Neutrophil (primary cell): ENCODE results near the gene FGF14.

Source experiments
- H3K27ac ChIP-seq: fragments of 200-600 bp; sonication (generic); 2 replicates; pipeline ENCODE4 v1.5.1; 2016; ENCODE audit warnings: mild to moderate bottlenecking, moderate library complexity
- H3K27me3 ChIP-seq: fragments of 200-600 bp; sonication (generic); 2 replicates; pipeline ENCODE4 v1.6.0; 2016; ENCODE audit warnings: mild to moderate bottlenecking
- H3K36me3 ChIP-seq: fragments of 200-600 bp; sonication (generic); 2 replicates; pipeline ENCODE4 v1.5.1; 2017
- H3K4me1 ChIP-seq, 2 experiments: fragments of 200-600 bp in 1 of 2; sonication (generic) in 1 of 2; 1 replicate in 1 of 2; 2 replicates in 1 of 2; pipeline versions ENCODE4 v1.5.1 to v1.6.1; 2013 to 2016; ENCODE audit warnings: low read depth in 1 of 2, low read length in 1 of 2, mild to moderate bottlenecking in 1 of 2, moderate library complexity in 1 of 2; ENCODE audit not compliant: control insufficient read depth in 1 of 2, insufficient read depth in 1 of 2
- H3K4me3 ChIP-seq, 2 experiments: fragments of 200-600 bp in 1 of 2; sonication (generic) in 1 of 2; 1 replicate in 1 of 2; 2 replicates in 1 of 2; pipeline ENCODE4 v1.5.1; 2013 to 2016; ENCODE audit warnings: low read depth in 1 of 2, low read length in 1 of 2, mild to moderate bottlenecking in 1 of 2, moderate library complexity in 1 of 2
- H3K9me3 ChIP-seq: fragments of 200-600 bp; sonication (generic); 2 replicates; pipeline ENCODE4 v1.5.1; 2016
- TF ChIP-seq, protein P1 (sequence below): fragments of 200-600 bp; sonication (generic); IDR thresholded peaks from 2 replicates; pipeline ENCODE4 v1.5.1; 2016; ENCODE audit warnings: antibody characterized with exemption

Gene FGF14

DNA sequence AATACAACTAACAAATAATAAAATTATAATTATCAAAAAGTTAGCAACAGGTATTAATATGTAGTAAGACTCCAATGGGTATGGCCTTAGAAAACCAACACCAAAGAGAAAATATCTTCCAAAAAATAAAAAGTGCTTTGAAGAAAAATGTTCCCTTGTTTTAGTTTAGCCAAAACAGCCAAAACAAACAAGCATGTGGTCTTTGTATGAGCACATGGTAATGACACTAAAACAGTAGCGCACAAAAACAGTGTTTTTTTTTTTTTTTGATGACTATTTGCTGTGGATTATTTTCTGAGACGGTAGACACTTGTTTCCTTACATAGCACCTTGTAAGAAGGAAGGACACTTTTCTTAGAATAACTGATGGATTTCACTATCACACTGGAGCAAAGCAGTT, 490.1 kb downstream of the FGF14 start:
- H3K9me3 ChIP-seq = no peaks in the 10 kb centered on the region

DNA sequence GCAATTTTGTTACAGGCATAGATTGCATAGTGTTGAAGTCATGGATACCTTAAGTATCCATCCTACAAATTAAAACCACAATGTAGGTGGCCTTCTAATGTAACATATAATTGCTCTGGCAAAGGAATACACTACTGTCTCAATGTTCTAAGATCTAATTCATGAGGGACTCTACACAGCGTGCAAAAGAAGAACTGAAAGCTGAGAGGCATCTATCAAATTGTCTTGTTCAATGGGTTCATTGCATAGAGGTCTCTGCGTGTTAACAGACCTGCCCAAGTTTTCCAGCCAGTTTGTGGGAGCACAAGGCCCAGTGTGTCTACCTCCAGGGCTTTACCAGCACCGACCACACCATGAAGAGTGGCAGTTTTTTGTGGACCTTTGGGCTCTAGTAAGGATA, 498.0 kb downstream of the FGF14 start:
- TF ChIP-seq, protein P1, sequence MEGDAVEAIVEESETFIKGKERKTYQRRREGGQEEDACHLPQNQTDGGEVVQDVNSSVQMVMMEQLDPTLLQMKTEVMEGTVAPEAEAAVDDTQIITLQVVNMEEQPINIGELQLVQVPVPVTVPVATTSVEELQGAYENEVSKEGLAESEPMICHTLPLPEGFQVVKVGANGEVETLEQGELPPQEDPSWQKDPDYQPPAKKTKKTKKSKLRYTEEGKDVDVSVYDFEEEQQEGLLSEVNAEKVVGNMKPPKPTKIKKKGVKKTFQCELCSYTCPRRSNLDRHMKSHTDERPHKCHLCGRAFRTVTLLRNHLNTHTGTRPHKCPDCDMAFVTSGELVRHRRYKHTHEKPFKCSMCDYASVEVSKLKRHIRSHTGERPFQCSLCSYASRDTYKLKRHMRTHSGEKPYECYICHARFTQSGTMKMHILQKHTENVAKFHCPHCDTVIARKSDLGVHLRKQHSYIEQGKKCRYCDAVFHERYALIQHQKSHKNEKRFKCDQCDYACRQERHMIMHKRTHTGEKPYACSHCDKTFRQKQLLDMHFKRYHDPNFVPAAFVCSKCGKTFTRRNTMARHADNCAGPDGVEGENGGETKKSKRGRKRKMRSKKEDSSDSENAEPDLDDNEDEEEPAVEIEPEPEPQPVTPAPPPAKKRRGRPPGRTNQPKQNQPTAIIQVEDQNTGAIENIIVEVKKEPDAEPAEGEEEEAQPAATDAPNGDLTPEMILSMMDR = no peak
- H3K36me3 ChIP-seq = no peaks in the 10 kb centered on the region
- H3K27me3 ChIP-seq = no peaks in the 10 kb centered on the region
- no peaks in the 10 kb centered on the region for H3K9me3 ChIP-seq
- no peak overlapping the region for H3K27ac ChIP-seq
- no peak overlapping the region for H3K4me3 ChIP-seq
- no peaks in the 10 kb centered on the region for H3K4me1 ChIP-seq

More for the DNA sequence above, 490.1 kb downstream of the FGF14 start:
- Histone ChIP-seq H3K27me3 (peaks cover 41% of the 10 kb centered on the region), H3K4me3 (no peak overlapping the region), H3K36me3 (no peaks in the 10 kb centered on the region), H3K4me1 (no peaks in the 10 kb centered on the region), H3K27ac (no peak overlapping the region)
- TF ChIP-seq, protein P1 = no peak

DNA sequence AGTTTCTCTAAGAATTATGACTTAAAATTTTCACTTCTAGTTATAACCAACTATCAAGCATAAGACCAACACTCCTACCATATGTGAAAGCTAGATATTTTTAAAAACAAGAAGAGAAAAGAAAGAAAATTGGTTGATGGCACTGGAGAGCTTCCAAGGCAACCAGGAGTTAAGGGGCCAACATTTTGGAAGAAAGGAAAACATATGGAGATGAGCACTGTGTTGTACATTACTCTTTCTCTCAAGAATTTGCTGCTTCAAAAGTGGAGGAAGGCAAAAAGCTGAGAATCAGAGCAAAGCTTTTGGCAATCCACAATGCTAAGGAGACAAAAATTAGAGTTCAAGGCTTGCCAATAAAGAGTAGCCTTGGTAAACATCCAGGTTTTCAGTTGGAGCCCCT, 503.2 kb downstream of the FGF14 start:
- Histone ChIP-seq H3K27ac (no peak overlapping the region), H3K4me3 (no peak overlapping the region), H3K4me1 (no peaks in the 10 kb centered on the region), H3K9me3 (no peaks in the 10 kb centered on the region), H3K36me3 (no peaks in the 10 kb centered on the region), H3K27me3 (no peaks in the 10 kb centered on the region)
- TF ChIP-seq, protein P1 = no peak

DNA sequence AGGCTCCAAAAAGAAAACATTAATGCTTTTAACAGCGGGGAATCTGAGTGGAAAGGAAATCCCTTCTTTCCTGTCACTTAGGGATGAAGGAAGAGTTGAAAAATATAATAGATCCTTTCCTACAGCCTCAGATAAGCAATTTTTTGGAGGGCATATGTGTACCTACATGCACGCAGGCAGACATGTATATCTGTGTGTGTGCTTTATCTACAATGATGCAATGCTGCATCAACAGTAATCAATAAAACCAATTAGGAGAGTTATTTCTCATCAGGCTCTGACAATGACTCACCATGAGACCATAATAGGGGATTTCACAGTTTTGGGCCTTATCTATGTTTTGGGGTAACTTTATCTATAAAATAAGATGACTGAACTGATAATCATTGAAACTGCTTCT, 505.3 kb downstream of the FGF14 start:
- Histone ChIP-seq H3K27ac (no peak overlapping the region), H3K36me3 (no peaks in the 10 kb centered on the region), H3K4me3 (no peak overlapping the region), H3K9me3 (no peaks in the 10 kb centered on the region), H3K4me1 (no peaks in the 10 kb centered on the region), H3K27me3 (no peaks in the 10 kb centered on the region)
- TF ChIP-seq, protein P1 = no peak

DNA sequence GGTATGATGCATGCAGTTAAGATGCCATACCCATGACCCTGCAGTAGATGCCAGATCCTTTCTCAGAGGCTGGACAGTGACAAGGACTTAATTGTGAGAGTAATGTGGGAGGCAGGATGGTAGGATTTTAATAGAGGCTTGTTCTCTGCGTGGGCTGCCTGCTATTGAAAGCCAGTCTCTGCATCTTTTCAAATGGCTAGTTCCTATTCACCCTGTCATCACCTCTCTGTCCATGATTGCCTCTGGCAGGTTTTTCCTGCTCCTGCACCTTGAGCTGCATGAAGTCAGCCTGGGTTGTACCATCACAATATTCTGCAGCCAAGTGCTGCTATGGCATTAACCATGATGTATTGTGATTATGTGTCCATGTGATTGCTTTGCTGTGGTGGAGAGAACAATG, 508.8 kb downstream of the FGF14 start:
- Histone ChIP-seq H3K27ac (no peak overlapping the region), H3K4me1 (no peaks in the 10 kb centered on the region), H3K9me3 (no peaks in the 10 kb centered on the region), H3K4me3 (no peak overlapping the region), H3K36me3 (no peaks in the 10 kb centered on the region), H3K27me3 (no peaks in the 10 kb centered on the region)
- TF ChIP-seq, protein P1 = no peak

DNA sequence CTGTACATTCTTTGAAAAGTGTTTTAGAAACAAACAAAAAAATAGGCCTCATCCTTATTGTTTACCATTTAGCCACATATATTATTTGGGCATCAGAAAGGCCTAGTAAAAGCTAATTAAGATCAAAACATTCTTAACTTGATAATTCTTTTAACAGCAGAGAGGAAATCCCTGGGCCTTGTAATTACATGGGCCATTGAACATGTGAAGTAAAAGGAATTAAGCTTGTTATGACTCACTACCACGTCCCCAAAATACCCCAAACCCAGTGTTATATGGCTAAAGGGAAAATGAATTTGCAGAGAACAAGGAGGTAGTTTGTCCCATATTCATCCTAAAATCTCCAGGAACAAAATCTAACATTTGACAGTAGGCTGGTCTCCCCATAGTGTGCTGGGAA, 509.6 kb downstream of the FGF14 start:
- Histone ChIP-seq H3K27me3 (no peaks in the 10 kb centered on the region), H3K4me3 (no peak overlapping the region), H3K9me3 (no peaks in the 10 kb centered on the region), H3K27ac (no peak overlapping the region), H3K4me1 (no peaks in the 10 kb centered on the region), H3K36me3 (no peaks in the 10 kb centered on the region)
- TF ChIP-seq, protein P1 = no peak
